CD4-positive, alpha-beta T cell treated with Interleukin-10 for 1 hour (primary cell): Measurements from ENCODE around the gene DPP8.
A peak's percentile ranks its signal among the peaks of the same experiment; 100 is the strongest.
"Not testable (repeated sequence)": the region's sequence is repeated elsewhere in the genome, so short reads cannot be mapped to it uniquely, and the experiment has no call there.

ENCODE experiments used
- DNase-seq: peaks from one replicate; pipeline ENCODE4 v3.0.0-alpha.2; 2020

DPP8 gene

GRCh38 chr15:65521350-65521749, 3.9 kb upstream of the DPP8 start:
- DNase-seq = no peak

- no peak for DNase-seq
These were observed 1.3 kb upstream of the DPP8 start for GRCh38 chr15:65518633-65519285.

- no peak for DNase-seq
These were observed 348 bp upstream of the DPP8 start for GRCh38 chr15:65517866-65518207.

GRCh38 chr15:65512807-65513416, 4.6 kb downstream of the DPP8 start:
- DNase-seq = peak; percentile 48

- DNase-seq = no peak
These were observed 5.3 kb downstream of the DPP8 start for GRCh38 chr15:65512189-65512588.

GRCh38 chr15:65509321-65509720, 8.2 kb downstream of the DPP8 start:
- no peak for DNase-seq

GRCh38 chr15:65494076-65494475, 23.4 kb downstream of the DPP8 start:
- no peak for DNase-seq

- DNase-seq = no peak
These were observed 32.6 kb downstream of the DPP8 start for GRCh38 chr15:65484876-65485275.

GRCh38 chr15:65476903-65477302, 40.6 kb downstream of the DPP8 start:
- no peak for DNase-seq

- no peak for DNase-seq
These were observed 46.6 kb downstream of the DPP8 start for GRCh38 chr15:65470866-65471265.

GRCh38 chr15:65468229-65468909, 49.1 kb downstream of the DPP8 start:
- DNase-seq = no peak

GRCh38 chr15:65466901-65467300, 50.6 kb downstream of the DPP8 start:
- no peak for DNase-seq

GRCh38 chr15:65463096-65463495, 54.4 kb downstream of the DPP8 start:
- DNase-seq = not testable (repeated sequence)

- no peak for DNase-seq
These were observed 56.6 kb downstream of the DPP8 start for GRCh38 chr15:65460741-65461347.

GRCh38 chr15:65455256-65455655, 62.2 kb downstream of the DPP8 start:
- not testable (repeated sequence) for DNase-seq

GRCh38 chr15:65451989-65452388, 65.5 kb downstream of the DPP8 start:
- no peak for DNase-seq

- DNase-seq = no peak
These were observed 66.9 kb downstream of the DPP8 start for GRCh38 chr15:65450556-65450955.

- DNase-seq = no peak
These were observed 70.3 kb downstream of the DPP8 start for GRCh38 chr15:65447145-65447544.

GRCh38 chr15:65434201-65434600, 83.3 kb downstream of the DPP8 start:
- no peak for DNase-seq

GRCh38 chr15:65431731-65432130, 85.8 kb downstream of the DPP8 start:
- no peak for DNase-seq

GRCh38 chr15:65426216-65426853, 91.2 kb downstream of the DPP8 start:
- no peak for DNase-seq

- no peak for DNase-seq
These were observed 92.8 kb downstream of the DPP8 start for GRCh38 chr15:65424683-65425082.

- DNase-seq = no peak
These were observed 93.4 kb downstream of the DPP8 start for GRCh38 chr15:65423976-65424679.
